ENCODE measurements around the gene EXOSC1. TPM values are rescaled to one million over a fixed set of nuclear protein-coding genes. Genes with fewer than 3 reads are reported as not detected.

EXOSC1 gene
- total and polyA plus RNA-seq, 2 of the 13 experiments (the other 11 are each of a cell fraction or from before 2014, with no cell fraction given) = 36.3 to 39.9 TPM

GRCh38 chr10:97445357-97445721 is 467 bp downstream of the EXOSC1 start:
- H3K4me2 ChIP-seq (ENCODE audit: low read depth, low read length) = peak overlapping the region; percentile 89
- peak overlapping the region; percentile 83 to 99 (median 93) for H3K4me3 ChIP-seq (replicated peaks in 1 of 3; ENCODE audit: insufficient read depth in 1 of 3, low read depth in 2 of 3, low read length in 3 of 3)
- no peaks in the 10 kb centered on the region for H3K9me3 ChIP-seq (ENCODE audit: low read length)
- peak overlapping the region; percentile 83 for H3K9ac ChIP-seq (ENCODE audit: insufficient read depth, low read depth, low read length)
- TSS peak; percentile 67 for BruUV-seq (replicated peaks)
- TF ChIP-seq ZBTB21 (CRISPR knock-in tag; IDR thresholded peaks at IDR 0.05) (no peak), ZNF446 (CRISPR knock-in tag; IDR thresholded peaks at IDR 0.05) (no peak), ZNF282 (IDR thresholded peaks at IDR 0.05; ENCODE audit: partially characterized antibody) (no peak), SKIL (CRISPR knock-in tag; IDR thresholded peaks at IDR 0.05; ENCODE audit: borderline replicate concordance) (0 out of 2 replicates have a peak, but pooled peaks have one; percentile 19), MAZ (IDR thresholded peaks at IDR 0.05; ENCODE audit: borderline replicate concordance, low read depth, low read length) (no peak), MAZ (CRISPR knock-in tag; IDR thresholded peaks at IDR 0.05; ENCODE audit: low read depth) (no peak), CREB3 (CRISPR knock-in tag; IDR thresholded peaks at IDR 0.05) (0 out of 2 replicates have a peak, but pooled peaks have one; percentile 1), ZNF780A (CRISPR knock-in tag; IDR thresholded peaks at IDR 0.05) (0 out of 2 replicates have a peak, but pooled peaks have one; percentile 27), CHCHD3 (CRISPR knock-in tag; IDR thresholded peaks at IDR 0.05) (0 out of 2 replicates have a peak, but pooled peaks have one; percentile 38), ZFP37 (CRISPR knock-in tag; IDR thresholded peaks at IDR 0.05; ENCODE audit: borderline replicate concordance) (no peak), HES4 (CRISPR knock-in tag; IDR thresholded peaks at IDR 0.05; ENCODE audit: borderline replicate concordance) (0 out of 2 replicates have a peak, but pooled peaks have one; percentile 4), UBTF (CRISPR knock-in tag; IDR thresholded peaks at IDR 0.05) (no peak)
- ATAC-seq = no peak
- H3K36me3 ChIP-seq (replicated peaks in 1 of 2; ENCODE audit: control insufficient read depth in 1 of 2, insufficient read depth in 2 of 2, low read length in 2 of 2) = peaks cover 0 to 7% of the 10 kb centered on the region in 2 experiments; a peak in 2 of 5 replicates
- peak overlapping the region; percentile 81 for H2AFZ ChIP-seq (ENCODE audit: low read length)
- WGBS (ENCODE audit: low lambda C conversion rate) = under 1% methylated on average over 13 of the region's 13 CpGs
- H3K27ac ChIP-seq (ENCODE audit: extremely low read length, insufficient read depth, low read length) = peak overlapping the region; percentile 47
- FAIRE-seq = no peak
- H4K20me1 ChIP-seq (ENCODE audit: insufficient read depth, low read length) = peaks cover 8% of the 10 kb centered on the region; the same call in 1 of the 2 replicates
- POLR2A ChIA-PET = interaction anchor here (1.0 kb wide), 1 partner anchor 12 kb away, joined by 4 read pairs; no protein-coding TSS in a partner anchor
- CTCF ChIA-PET (ENCODE audit: low intra/inter-chr PET ratio, low total read pairs) = interaction anchor here (2.3 kb wide), 1 partner anchor 38 kb away, joined by 12 read pairs; no protein-coding TSS in a partner anchor
- no peaks in the 10 kb centered on the region; a peak in 1 of 5 replicates for H3K27me3 ChIP-seq (ENCODE audit: control insufficient read depth in 1 of 2, insufficient read depth in 2 of 2, low read length in 2 of 2)
- peaks cover 34% of the 10 kb centered on the region for H3K79me2 ChIP-seq (ENCODE audit: insufficient read depth, low read length)
- in situ Hi-C loops (cut with HindIII; ENCODE audit: extremely low pct_ligation_motif_present, low pct_unique_long_range_greater_than_20kb) (no loop called here), intact Hi-C loops (cut with micrococcal nuclease; ENCODE audit: unreplicated experiment) (loop anchor here (2.0 kb wide), 1 partner anchor 17 kb away; no protein-coding TSS in a partner anchor)
- no peak for DNase-seq (ENCODE audit: low spot score)
- peaks cover 43% of the 10 kb centered on the region for H3K4me1 ChIP-seq (ENCODE audit: insufficient read depth, low read length)

Measured in HepG2 (cell line).